Hippocampal formation (tissue), 2 donors: ENCODE results near the gene DBP.
"Not testable (repeated sequence)": the region's sequence is repeated elsewhere in the genome, so short reads cannot be mapped to it uniquely, and the experiment has no call there.

Experiments used
- DNase-seq, 2 donors: peaks; one replicate each; lab custom pipeline; 2025; lab: John Stamatoyannopoulos, UW

Gene DBP, protein sequence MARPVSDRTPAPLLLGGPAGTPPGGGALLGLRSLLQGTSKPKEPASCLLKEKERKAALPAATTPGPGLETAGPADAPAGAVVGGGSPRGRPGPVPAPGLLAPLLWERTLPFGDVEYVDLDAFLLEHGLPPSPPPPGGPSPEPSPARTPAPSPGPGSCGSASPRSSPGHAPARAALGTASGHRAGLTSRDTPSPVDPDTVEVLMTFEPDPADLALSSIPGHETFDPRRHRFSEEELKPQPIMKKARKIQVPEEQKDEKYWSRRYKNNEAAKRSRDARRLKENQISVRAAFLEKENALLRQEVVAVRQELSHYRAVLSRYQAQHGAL

GRCh38 chr19:48636859-48637448 is at the start of gene DBP:
Gene DBP, minus strand, starts transcription at chr19:48637379. Its CDS starts 385 bp downstream, at chr19:48636994.
- peak; percentile 74 for DNase-seq

GRCh38 chr19:48686637-48687036 is 49.5 kb upstream of the DBP start:
- not testable (repeated sequence) for DNase-seq

- peak in 1 of 2 donors; percentile 41 for DNase-seq
Observed at GRCh38 chr19:48686088-48686487, 48.9 kb upstream of the DBP start.

- no peak for DNase-seq
Observed at GRCh38 chr19:48685583-48685982, 48.4 kb upstream of the DBP start.

DNA sequence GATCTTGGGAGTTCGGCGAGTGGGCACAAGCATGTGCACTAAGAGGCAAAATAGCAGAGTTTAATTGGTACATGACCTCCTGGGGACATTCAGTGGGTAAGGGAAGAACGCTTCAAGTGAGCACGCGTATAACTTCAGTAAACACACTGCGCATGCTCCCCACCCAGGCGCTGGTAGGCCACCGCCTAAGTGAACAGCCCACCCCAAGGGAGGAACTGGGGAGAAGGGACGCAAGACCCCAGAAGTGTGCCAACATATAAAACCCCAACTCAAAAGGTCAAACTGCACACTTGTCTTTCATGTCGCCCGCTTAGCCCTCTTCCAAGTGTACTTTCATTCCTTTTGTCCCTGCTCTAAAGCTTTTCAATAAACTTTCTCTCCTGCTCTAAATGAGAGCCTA is 46.2 kb upstream of the DBP start:
- DNase-seq: peak; percentile 39 to 52

DNA sequence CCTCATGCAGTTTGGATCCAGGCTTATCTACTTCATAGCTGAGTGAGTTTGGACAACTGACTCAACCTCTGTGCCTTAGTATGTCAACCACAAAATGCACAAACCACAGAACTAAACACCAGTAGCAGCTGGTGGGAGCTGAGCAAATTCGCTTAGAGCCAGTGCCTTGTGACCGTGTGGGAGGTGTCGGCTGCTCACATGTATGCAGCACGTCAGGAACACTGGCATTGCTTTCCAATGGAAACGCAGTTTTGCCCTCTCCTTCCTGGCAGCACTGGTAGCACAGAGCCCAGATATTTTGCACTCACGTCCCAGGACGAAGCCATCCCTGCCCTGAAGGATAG is 43.9 kb upstream of the DBP start:
- DNase-seq: no peak

- DNase-seq: no peak
Observed at GRCh38 chr19:48680436-48681126, 43.4 kb upstream of the DBP start.

- DNase-seq: not testable (repeated sequence)
Observed at GRCh38 chr19:48680006-48680405, 42.8 kb upstream of the DBP start.

DNA sequence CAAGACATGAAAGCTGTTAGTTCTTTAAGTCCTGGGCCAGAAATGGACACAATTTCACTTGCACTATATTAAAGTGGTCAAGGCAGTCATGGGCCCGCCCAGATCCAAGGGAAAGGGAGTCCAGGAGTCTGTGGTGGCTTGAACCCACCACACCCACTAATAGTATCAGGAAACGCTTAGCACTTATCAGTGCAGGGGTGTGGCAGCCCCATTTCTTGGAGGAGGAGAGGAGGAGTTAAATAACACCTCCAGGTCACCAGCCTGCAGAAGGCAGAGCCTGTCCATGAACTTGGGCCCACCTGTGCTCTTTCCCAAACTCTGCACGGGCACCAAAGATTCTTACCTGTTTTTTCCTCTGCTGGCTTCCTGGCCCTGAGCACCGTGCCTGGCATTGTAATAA is 41.0 kb upstream of the DBP start:
- no peak for DNase-seq

DNA sequence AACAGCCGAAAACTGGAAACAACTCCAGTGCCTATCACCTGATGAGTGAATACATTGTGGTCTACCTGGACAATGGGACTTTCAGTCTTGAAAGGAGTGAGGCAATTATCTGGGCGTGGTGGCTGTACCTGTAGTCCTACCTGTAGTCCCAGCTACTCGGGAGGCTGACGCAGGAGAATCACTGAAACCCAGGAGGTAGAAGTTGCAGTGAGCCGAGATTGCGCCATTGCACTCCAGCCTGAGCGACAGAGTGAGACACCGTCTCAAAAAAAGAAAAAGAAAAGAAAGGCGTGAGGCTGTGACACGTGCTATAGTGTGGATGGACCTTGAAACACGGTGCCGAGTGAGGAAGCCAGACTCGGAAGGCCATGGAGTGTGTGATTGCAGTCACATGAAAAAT is 39.7 kb upstream of the DBP start:
- DNase-seq: no peak

- DNase-seq: no peak
Observed at GRCh38 chr19:48676487-48676886, 39.3 kb upstream of the DBP start.

DNA sequence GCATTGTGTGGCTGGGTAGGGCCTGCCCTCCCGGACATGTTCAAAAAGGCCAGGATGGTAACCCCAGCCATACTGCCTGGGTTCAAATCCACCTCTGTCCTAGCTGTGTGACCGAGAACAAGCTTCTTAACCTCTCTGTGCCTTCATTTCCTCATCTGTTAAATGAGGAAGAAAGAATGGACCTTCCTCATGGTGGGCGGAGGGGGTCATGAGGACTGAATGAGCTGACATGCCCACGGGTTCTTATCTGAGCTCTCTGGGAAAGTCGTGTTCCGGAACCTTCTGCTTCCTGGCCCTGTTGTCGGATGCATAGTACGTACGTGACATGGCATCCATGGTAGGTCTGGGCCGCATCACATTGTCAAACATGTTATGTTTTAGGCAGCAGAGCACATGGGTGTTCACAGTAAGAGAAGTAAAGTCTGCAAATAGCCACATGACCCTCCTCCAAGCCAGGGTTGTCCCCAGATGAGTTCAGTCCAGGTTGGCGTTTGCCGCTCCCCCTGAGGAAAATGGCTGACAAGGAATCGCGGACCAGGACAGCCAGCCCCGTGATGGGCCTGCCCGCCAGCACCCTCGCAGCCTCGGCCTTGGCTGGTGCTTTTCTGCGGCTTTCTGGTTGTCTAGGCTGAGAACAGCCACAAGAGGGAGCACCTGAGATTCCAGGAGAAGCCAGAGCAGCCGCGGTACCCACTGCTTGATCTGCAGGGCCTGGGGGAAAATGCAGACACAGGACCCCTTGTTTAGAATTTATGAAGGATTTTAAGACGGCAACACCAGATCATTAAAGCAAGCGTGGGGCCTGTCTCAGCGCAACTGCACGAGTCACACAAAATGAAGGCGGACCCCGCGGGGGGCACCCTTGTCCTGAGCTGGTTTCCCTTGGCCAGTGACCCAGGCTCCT is 38.0 kb upstream of the DBP start:
- DNase-seq: peak; percentile 78 to 81

DNA sequence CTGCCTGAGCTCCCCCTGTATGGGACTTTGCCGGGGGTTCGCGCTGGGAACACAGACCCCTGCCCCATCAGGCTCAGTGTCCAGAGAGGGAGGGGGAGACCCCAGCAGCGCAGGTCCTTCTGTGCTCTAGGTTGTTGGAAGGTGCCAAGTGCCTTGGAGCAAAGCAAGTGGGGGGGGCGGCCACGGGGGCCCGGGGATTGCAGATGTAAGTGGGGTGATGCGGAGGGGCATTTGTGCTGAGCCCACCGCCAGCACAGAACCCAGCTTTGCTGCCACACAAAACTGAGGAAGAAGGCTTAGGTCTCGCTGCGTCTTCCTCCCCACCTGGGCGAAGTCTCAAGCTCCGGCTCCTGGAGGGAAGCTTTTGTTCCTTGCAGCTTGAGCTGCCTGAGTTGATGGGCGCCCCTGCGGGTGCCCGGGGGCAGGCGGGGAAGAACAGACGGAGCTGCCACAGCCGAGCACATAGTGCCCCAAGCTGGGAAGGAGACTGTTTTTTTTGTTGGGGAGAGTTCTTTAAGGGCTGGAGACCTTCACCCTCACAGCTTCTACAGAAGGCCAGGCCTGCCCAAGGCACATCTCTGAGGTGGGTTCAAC is 37.1 kb upstream of the DBP start:
- DNase-seq: no peak

GRCh38 chr19:48673436-48674100 is 36.4 kb upstream of the DBP start:
- DNase-seq: no peak

DNA sequence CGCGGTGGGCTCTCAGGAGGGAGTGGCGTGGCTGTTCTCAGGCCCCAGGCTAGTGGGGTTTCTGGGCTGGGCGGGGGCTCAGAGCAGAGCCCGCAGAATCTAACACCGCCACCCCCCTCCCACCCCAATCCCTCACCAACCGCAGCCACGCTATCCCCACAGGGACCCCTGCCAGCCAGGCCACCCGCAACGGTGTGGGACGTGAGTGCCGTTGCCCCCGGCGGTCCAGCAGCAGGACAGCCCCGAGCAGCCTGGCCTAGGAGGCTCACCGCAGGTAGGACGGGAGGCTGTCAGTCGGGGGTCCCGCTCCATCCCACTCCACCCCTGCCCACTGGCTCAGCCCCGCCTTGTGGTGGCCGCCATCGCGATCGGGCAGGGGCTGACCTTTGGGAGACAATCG is 35.8 kb upstream of the DBP start, which contains the start of gene NTN5:
NTN5 (minus strand) TSS at position 24 of the 400 bp plus-strand sequence. CDS start 2,031 bp downstream, outside the sequence.
- no peak for DNase-seq

GRCh38 chr19:48671446-48671995 is 34.3 kb upstream of the DBP start:
- no peak for DNase-seq

DNA sequence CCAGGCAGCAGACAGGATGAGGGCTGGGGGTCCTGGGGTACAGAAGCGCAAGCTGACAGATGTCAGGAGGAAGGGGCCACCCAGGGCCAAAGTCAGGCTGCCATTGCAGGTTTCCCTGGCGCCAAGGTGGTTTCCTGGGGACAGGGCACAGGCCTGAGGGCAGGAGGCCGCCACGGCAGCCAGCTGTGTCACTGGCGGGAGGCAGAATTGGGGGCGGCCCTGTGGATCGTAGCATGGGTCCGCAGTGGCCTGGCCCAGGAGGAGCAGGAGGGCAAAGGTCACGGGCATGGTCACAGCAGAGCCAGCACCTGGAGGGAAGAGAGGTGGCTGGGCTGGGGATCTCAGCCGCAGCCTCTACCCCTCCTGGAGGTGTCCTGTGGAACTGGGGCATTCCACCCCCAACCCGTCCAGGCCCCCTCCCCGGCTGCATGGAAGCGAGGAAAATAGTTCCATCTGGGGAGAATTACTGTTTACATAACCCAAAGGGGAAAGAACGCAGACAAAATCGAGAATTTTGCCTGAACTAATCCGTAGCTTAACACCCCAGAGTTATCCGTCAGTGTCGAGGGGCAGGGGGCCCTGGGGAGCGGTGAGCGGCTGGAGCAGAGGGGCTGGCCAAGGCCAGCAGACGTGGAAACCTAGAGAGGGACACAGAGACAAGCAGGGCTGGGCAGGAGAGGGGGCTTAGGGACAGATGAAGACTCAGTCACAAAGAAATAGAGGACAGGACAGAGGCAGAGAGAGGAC is 33.7 kb upstream of the DBP start:
- DNase-seq: no peak

- DNase-seq: no peak
Observed at GRCh38 chr19:48669903-48670668, 32.9 kb upstream of the DBP start.

DNA sequence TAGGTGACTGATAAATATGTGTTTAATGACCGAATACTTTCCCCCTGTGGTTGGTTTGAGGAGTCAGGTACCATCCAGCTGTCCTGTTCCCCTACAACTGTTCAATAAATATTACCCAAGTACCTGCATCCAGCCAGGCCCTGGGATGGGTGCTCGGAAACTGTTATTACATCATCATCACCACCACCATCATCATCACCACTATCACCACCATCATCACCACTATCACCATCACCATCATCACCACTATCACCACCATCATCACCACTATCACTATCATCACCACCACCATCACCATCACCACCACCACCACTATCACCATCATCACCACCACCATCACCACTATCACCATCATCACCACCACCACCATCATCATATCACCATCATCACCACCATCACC is 31.6 kb upstream of the DBP start:
- no peak for DNase-seq
